NB4 (cell line): ENCODE results near the gene ATOH8.

Source experiments
- DNase-seq: peaks from one replicate; pipeline ENCODE4 v3.0.0; 2010; ENCODE audit warnings: low read depth
- H3K4me3 ChIP-seq: one replicate; pipeline ENCODE4 v1.5.1; 2011; ENCODE audit warnings: mild to moderate bottlenecking, low read depth, low read length, moderate library complexity
- MYC ChIP-seq: IDR thresholded peaks from 2 replicates; pipeline ENCODE4 v1.6.1; 2011; ENCODE audit warnings: low read depth, low read length
- POLR2A ChIP-seq: IDR thresholded peaks from 2 replicates; pipeline ENCODE4 v1.6.1; 2011; ENCODE audit warnings: mild to moderate bottlenecking; ENCODE audit not compliant: insufficient read length; ENCODE audit errors: extremely low read depth
- TF ChIP-seq, protein P1 (sequence below): IDR thresholded peaks from 2 replicates; pipeline ENCODE4 v1.6.1; 2011; ENCODE audit warnings: low read depth, low read length
- TF ChIP-seq, protein P2 (sequence below): IDR thresholded peaks from one replicate; pipeline ENCODE4 v1.5.1; 2012; ENCODE audit warnings: low read depth, low read length

ATOH8 gene, protein sequence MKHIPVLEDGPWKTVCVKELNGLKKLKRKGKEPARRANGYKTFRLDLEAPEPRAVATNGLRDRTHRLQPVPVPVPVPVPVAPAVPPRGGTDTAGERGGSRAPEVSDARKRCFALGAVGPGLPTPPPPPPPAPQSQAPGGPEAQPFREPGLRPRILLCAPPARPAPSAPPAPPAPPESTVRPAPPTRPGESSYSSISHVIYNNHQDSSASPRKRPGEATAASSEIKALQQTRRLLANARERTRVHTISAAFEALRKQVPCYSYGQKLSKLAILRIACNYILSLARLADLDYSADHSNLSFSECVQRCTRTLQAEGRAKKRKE

DNA sequence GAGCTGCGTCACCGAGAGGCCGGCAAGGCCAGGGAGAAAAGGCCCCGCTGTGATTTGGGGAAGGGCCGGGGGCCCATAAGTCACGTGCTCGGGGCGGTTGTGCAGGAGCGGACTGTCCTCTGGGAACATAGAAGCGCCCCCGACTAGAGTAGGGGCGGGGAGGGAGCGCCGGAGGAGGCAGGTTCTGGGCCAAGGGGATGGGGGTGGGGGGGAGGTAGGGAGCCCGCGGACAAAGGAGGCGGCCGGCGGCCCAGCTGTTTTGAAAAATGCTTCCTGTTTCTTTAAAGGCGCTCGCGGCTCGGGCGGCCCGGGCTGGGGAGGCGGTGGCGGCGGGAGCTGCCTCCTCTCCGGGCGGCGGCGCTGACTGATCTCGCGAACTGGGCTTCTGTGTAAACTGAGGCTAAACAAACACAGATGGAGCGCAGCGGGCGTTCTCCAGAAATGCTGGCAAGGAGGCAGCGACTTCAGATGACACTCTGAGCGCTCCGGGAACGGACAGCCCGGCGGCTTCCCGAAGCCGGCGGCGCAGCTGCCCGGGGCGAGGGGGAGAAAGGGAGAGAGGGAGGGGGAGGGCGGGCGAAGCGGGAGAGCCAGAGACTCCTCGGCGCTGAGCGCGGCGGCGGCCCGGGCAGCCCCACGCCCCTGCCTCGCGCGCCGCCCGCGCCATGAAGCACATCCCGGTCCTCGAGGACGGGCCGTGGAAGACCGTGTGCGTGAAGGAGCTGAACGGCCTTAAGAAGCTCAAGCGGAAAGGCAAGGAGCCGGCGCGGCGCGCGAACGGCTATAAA is at the start of gene ATOH8:
Gene ATOH8, plus strand, starts transcription at position 467 of the 788 bp plus-strand sequence. Its CDS starts 199 bp downstream, at position 666.
- H3K4me3 ChIP-seq, result peak within 1 kb of the TSS; percentile 40
- DNase-seq, result peak; percentile 75
- peak; percentile 21; the same call in 1 of the 2 replicates for TF ChIP-seq MYC
- TF ChIP-seq, protein P1, sequence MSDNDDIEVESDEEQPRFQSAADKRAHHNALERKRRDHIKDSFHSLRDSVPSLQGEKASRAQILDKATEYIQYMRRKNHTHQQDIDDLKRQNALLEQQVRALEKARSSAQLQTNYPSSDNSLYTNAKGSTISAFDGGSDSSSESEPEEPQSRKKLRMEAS, result peak; percentile 19; the same call in 1 of the 2 replicates
- TF ChIP-seq, protein P2, sequence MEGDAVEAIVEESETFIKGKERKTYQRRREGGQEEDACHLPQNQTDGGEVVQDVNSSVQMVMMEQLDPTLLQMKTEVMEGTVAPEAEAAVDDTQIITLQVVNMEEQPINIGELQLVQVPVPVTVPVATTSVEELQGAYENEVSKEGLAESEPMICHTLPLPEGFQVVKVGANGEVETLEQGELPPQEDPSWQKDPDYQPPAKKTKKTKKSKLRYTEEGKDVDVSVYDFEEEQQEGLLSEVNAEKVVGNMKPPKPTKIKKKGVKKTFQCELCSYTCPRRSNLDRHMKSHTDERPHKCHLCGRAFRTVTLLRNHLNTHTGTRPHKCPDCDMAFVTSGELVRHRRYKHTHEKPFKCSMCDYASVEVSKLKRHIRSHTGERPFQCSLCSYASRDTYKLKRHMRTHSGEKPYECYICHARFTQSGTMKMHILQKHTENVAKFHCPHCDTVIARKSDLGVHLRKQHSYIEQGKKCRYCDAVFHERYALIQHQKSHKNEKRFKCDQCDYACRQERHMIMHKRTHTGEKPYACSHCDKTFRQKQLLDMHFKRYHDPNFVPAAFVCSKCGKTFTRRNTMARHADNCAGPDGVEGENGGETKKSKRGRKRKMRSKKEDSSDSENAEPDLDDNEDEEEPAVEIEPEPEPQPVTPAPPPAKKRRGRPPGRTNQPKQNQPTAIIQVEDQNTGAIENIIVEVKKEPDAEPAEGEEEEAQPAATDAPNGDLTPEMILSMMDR, result no peak

DNA sequence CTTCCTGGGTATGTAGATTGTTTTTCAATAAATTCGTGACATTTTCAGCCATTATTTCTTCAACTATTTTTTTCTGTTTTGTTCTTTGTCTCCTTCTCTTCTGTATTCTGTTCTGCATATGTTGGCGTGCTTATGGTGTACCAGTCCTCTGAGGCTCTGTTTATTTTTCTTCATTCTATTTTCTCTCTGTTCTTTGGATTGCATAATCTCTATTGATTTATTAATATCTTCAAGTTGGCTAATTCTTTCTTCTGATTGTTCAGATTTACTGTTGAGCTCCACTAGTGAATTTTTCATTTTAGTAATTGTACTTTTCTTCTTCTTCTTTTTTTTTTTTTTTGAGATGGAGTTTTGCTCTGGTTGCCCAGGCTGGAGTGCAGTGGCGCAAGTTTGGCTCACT is 49.8 kb upstream of the ATOH8 start:
- no peak overlapping the region for H3K4me3 ChIP-seq
- DNase-seq, result no peak
- no peak for TF ChIP-seq MYC
- no peak for TF ChIP-seq POLR2A
- TF ChIP-seq, protein P2, result no peak
- TF ChIP-seq, protein P1, result no peak

DNA sequence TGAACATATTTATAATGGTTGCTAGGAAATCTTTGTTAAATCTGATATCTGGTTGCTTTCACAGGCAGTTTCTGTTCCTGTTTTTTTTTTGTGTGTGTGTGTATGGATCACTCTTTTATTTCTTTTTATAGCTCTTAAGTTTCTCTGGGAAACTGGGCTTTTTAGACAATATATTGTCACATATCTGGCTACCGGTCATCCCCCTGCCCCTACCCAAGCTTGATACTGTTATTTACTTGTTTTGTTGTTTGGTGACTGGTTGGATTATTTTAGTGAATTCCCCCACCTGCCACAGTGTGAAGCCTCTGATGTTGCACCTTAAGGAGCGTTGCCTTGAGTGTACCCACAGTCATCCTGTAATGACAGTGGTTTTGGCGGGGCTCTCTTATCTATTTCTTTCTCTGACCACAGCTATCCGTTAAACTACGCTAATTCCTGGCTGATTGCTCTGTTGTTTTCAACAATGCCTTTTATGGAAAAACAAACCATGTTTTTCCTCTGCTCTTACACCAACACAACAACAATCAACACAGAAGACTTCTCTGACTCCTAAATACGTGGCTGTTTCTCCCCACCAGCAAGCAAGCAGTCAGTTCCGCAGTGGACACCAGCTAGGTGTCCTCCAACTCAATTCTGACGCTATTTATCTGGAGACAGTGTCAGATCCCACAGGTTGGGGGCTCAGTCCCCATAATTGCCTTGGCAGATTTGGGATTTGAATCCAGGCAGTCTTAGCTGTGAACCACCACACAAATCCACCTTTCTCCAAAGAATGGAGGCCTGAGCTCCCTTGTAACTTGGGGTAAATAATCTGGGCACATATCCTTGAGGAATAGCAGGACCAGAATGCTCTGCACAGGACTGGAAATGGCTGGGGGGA is 48.8 kb upstream of the ATOH8 start:
- H3K4me3 ChIP-seq, result peak overlapping the region; percentile 43
- peak; percentile 77 for DNase-seq
- TF ChIP-seq, protein P1, result no peak

DNA sequence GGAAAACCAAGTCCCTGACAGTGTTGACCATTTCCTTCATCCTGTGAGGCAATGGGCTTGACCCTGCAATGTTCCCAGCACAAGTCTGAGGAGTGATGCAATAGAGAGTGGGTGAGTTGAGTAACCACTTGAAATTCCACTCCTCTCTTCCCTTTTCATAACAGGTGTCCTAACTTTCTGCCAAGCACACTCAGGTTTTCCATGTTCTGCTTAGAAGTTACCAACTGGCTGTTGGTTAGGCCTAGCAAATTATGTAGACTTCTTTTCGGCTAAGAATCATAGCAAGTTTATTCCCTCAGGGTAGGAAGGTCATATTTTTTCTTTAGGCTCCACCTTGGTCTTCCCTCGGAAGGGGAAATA is 48.1 kb upstream of the ATOH8 start:
- TF ChIP-seq MYC (peak; percentile 69), POLR2A (no peak)
- TF ChIP-seq, protein P2, result no peak
- TF ChIP-seq, protein P1, result peak; percentile 37
- peak; percentile 84 for DNase-seq
- H3K4me3 ChIP-seq, result peak overlapping the region; percentile 43

DNA sequence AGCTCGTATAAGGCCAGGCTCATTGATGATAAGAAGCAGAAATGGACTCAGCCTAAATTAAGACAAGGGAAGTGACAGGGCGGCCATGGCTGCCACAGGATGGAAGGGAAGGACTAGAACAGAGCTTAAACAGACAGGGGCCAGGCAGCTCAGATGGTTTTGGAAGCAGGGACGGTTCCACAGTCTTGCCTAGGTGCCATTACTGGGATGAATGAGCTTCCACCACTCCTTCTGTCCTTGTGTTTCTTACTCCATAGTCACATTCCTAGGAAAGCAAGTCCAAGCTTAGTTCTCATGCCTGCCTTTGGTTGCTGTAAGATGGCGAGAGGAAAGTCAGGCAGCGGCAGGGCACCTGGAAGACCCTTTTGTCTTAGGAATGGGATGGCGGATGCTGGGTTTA is 47.7 kb upstream of the ATOH8 start:
- peak; percentile 40 for DNase-seq
- TF ChIP-seq POLR2A, result no peak
- no peak for TF ChIP-seq MYC
- TF ChIP-seq, protein P2, result no peak
- TF ChIP-seq, protein P1, result no peak
- no peak overlapping the region for H3K4me3 ChIP-seq
